ENCODE data around the gene CPNE6. TPM values are rescaled to one million over a fixed set of nuclear protein-coding genes. Genes with fewer than 3 reads are reported as not detected.

The CPNE6 gene
- total and polyA plus RNA-seq, 2 of the 13 experiments (the other 11 are each of a cell fraction or from before 2014, with no cell fraction given): not detected

GRCh38 chr14:24081739-24082211, 10.4 kb downstream of the CPNE6 start (continued):
- no peak; the same call in 1 of the 2 replicates for TF ChIP-seq ZBED4 (CRISPR knock-in tag; IDR thresholded peaks at IDR 0.05; ENCODE audit: borderline replicate concordance)
- TF ChIP-seq ZSCAN12 (CRISPR knock-in tag; IDR thresholded peaks at IDR 0.05): peak; percentile 14; the same call in 1 of the 2 replicates
- no peak for TF ChIP-seq EHMT2 (IDR thresholded peaks at IDR 0.05; ENCODE audit: borderline replicate concordance, low read depth, low read length)
- no peak for TF ChIP-seq ARNT (IDR thresholded peaks at IDR 0.05)
- TF ChIP-seq CAMTA2 (CRISPR knock-in tag; IDR thresholded peaks at IDR 0.05; ENCODE audit: borderline replicate concordance): no peak
- no peak for TF ChIP-seq TP53 (CRISPR knock-in tag; conservative IDR thresholded peaks at IDR 0.05)
- TF ChIP-seq SCMH1 (CRISPR knock-in tag; IDR thresholded peaks at IDR 0.05; ENCODE audit: borderline replicate concordance): no peak
- TF ChIP-seq CREBL2 (CRISPR knock-in tag; IDR thresholded peaks at IDR 0.05; ENCODE audit: borderline replicate concordance): no peak
- TF ChIP-seq, protein P1, sequence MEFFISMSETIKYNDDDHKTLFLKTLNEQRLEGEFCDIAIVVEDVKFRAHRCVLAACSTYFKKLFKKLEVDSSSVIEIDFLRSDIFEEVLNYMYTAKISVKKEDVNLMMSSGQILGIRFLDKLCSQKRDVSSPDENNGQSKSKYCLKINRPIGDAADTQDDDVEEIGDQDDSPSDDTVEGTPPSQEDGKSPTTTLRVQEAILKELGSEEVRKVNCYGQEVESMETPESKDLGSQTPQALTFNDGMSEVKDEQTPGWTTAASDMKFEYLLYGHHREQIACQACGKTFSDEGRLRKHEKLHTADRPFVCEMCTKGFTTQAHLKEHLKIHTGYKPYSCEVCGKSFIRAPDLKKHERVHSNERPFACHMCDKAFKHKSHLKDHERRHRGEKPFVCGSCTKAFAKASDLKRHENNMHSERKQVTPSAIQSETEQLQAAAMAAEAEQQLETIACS (CRISPR knock-in tag; IDR thresholded peaks at IDR 0.05): no peak
- no peak for TF ChIP-seq MNT (IDR thresholded peaks at IDR 0.05)
- no peak for TF ChIP-seq ZNF276 (CRISPR knock-in tag; IDR thresholded peaks at IDR 0.05; ENCODE audit: low read depth)
- TF ChIP-seq ZNF121 (CRISPR knock-in tag; IDR thresholded peaks at IDR 0.05): no peak
- TF ChIP-seq HDAC2 (CRISPR knock-in tag; IDR thresholded peaks at IDR 0.05): 0 out of 2 replicates have a peak, but pooled peaks have one; percentile 13
- TF ChIP-seq NFE2 (CRISPR knock-in tag; IDR thresholded peaks at IDR 0.05): no peak
- TF ChIP-seq ZFP1 (CRISPR knock-in tag; IDR thresholded peaks at IDR 0.05): no peak
- 0 out of 2 replicates have a peak, but pooled peaks have one; percentile 11 for TF ChIP-seq ARID5B (CRISPR knock-in tag; IDR thresholded peaks at IDR 0.05)
- TF ChIP-seq ONECUT2 (CRISPR knock-in tag; IDR thresholded peaks at IDR 0.05): no peak

Data from HepG2 (cell line).